Measurements from ENCODE around the gene SCYL3. TPM values are rescaled to one million over a fixed set of nuclear protein-coding genes. Genes with fewer than 3 reads are reported as not detected.

SCYL3 gene
- total RNA-seq, 4 donors from 2014 or later: 7.0 to 17.2 (median 10.9) TPM

DNA sequence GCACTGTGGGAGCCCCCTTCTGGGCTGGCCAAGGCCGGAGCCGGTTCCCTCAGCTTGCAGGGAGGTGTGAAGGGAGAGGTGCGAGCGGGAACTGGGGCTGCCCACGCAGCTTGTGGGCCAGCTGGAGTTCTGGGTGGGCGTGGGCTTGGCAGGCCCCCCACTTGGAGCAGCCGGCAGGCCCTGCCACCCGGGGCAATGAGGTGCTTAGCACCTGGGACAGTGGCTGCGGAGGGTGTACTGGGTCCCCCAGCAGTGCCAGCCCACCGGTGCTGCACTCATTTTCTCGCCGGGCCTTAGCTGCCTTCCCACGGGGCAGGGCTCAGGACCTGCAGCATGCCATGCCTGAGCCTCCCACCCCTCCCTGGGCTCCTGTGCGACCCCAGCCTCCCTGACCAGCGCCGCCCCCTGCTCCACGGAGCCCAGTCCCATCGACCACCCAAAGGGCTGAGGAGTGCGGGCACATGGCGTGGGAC lies 11.6 kb downstream of the SCYL3 start:
- no peak for DNase-seq (ENCODE audit: low spot score)
- no peak for ATAC-seq (ENCODE audit: low FRiP score)
- no peak for TF ChIP-seq CTCF (IDR thresholded peaks at IDR 0.05)

GRCh38 chr1:169879034-169879840 lies 14.5 kb downstream of the SCYL3 start:
- no peak for ATAC-seq (ENCODE audit: low FRiP score)
- no peak for TF ChIP-seq CTCF (IDR thresholded peaks at IDR 0.05)

DNA sequence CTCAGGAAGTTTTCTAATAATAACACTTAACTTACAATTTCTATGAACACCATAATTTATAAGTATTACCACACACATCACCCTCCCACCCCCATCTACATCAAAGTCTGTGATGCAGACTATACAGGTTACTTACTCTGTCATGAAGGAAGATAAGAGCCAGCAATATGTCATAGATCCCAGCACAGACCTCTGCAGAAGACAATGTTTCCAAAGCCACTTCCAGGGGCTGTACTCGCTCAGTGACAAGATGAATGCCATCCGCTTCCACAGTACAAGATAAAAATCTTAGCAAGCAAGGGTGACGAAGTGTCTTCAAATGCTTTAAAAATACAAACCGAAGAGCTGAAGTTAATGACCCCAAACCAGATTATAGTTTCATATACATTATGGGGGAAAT lies 15.2 kb downstream of the SCYL3 start:
- no peak for ATAC-seq (ENCODE audit: low FRiP score)

More at GRCh38 chr1:169879034-169879840, 14.5 kb downstream of the SCYL3 start:
- DNase-seq (ENCODE audit: low spot score): no peak

GRCh38 chr1:169877800-169878491 lies 15.8 kb downstream of the SCYL3 start:
- TF ChIP-seq CTCF (IDR thresholded peaks at IDR 0.05): no peak
- ATAC-seq (ENCODE audit: low FRiP score): no peak
- no peak for DNase-seq (ENCODE audit: low spot score)

More for the DNA sequence above, 15.2 kb downstream of the SCYL3 start:
- no peak for TF ChIP-seq CTCF (IDR thresholded peaks at IDR 0.05)
- DNase-seq (ENCODE audit: low spot score): no peak

GRCh38 chr1:169874229-169874628 lies 19.5 kb downstream of the SCYL3 start:
- DNase-seq (ENCODE audit: low spot score): no peak
- no peak for TF ChIP-seq CTCF (IDR thresholded peaks at IDR 0.05)
- ATAC-seq (ENCODE audit: low FRiP score): no peak

GRCh38 chr1:169873582-169874199 lies 20.0 kb downstream of the SCYL3 start:
- no peak for ATAC-seq (ENCODE audit: low FRiP score)

More at GRCh38 chr1:169873582-169874199, 20.0 kb downstream of the SCYL3 start:
- DNase-seq (ENCODE audit: low spot score): no peak
- no peak for TF ChIP-seq CTCF (IDR thresholded peaks at IDR 0.05)
